OCI-LY3 (cell line): ENCODE measurements around the gene C20orf173.

Experiments used
- H2AFZ ChIP-seq: fragments of 200-600, 300-600 bp; shearing (Covaris generic); 2 replicates; pipeline ENCODE4 v1.6.0; 2014; ENCODE audit warnings: antibody characterized with exemption, low read depth, low read length
- H3K27ac ChIP-seq: fragments of 200-600, 300-600 bp; sonication (generic); 2 replicates; pipeline ENCODE4 v1.5.1; 2014; ENCODE audit warnings: mild to moderate bottlenecking, low read length, moderate library complexity, mixed read lengths
- H3K27me3 ChIP-seq: fragments of 200-600, 300-600 bp; sonication (generic); 2 replicates; pipeline ENCODE4 v1.6.1; 2014; ENCODE audit warnings: low read depth, low read length, mixed read lengths
- H3K36me3 ChIP-seq: fragments of 200-600, 300-600 bp; sonication (generic); replicated peaks from 2 replicates; pipeline ENCODE3; 2014; ENCODE audit warnings: low read depth, low read length, mixed read lengths
- H3K4me1 ChIP-seq: fragments of 300-600, 200-600 bp; sonication (generic); 2 replicates; pipeline ENCODE4 v1.6.1; 2014; ENCODE audit warnings: low read length, mixed read lengths
- H3K4me2 ChIP-seq: fragments of 200-600, 300-600 bp; sonication (generic); 2 replicates; pipeline ENCODE4 v1.6.1; 2014; ENCODE audit warnings: low read length, mixed read lengths
- H3K4me3 ChIP-seq: fragments of 300-600, 200-600 bp; sonication (generic); 2 replicates; pipeline ENCODE4 v1.5.1; 2014; ENCODE audit warnings: antibody characterized with exemption, mild to moderate bottlenecking, low read length, moderate library complexity
- H3K79me2 ChIP-seq: fragments of 300-600, 200-600 bp; shearing (Covaris generic); 2 replicates; pipeline ENCODE4 v1.6.1; 2014; ENCODE audit warnings: mild to moderate bottlenecking, low read length, mixed read lengths
- H3K9ac ChIP-seq: fragments of 300-600, 200-600 bp; shearing (Covaris generic); 2 replicates; pipeline ENCODE4 v1.6.0; 2014; ENCODE audit warnings: mild to moderate bottlenecking, low read length, moderate library complexity
- H3K9me3 ChIP-seq: fragments of 200-600, 300-600 bp; shearing (Covaris generic); 2 replicates; pipeline ENCODE4 v1.6.1; 2014; ENCODE audit warnings: low read length, mixed read lengths; ENCODE audit not compliant: insufficient read depth
- H4K20me1 ChIP-seq: fragments of 200-600, 300-600 bp; sonication (generic); 2 replicates; pipeline ENCODE4 v1.6.1; 2016; ENCODE audit warnings: low read length, mixed read lengths; ENCODE audit not compliant: insufficient read depth
- EZH2phosphoT487 ChIP-seq: fragments of 200-600 bp; shearing (Covaris generic); IDR thresholded peaks from 2 replicates; pipeline ENCODE4 v1.6.1; 2018; ENCODE audit warnings: antibody characterized with exemption, mixed run types, low read depth
- TF ChIP-seq, protein P1 (sequence below): fragments of 200-600, 300-600 bp; sonication (generic); IDR thresholded peaks from 2 replicates; pipeline ENCODE4 v1.5.1; 2014; ENCODE audit warnings: antibody characterized with exemption, low read length, low read depth

Gene C20orf173

GRCh38 chr20:35515341-35515740 is 14.1 kb downstream of the C20orf173 start:
- no peak overlapping the region for H3K4me3 ChIP-seq
- peaks cover 14% of the 10 kb centered on the region for H3K36me3 ChIP-seq
- no peak overlapping the region for H2AFZ ChIP-seq
- no peak overlapping the region for H3K4me2 ChIP-seq
- no peaks in the 10 kb centered on the region for H3K79me2 ChIP-seq
- no peaks in the 10 kb centered on the region for H3K27me3 ChIP-seq
- H3K9ac ChIP-seq: no peak overlapping the region
- no peak for TF ChIP-seq EZH2phosphoT487
- TF ChIP-seq, protein P1, sequence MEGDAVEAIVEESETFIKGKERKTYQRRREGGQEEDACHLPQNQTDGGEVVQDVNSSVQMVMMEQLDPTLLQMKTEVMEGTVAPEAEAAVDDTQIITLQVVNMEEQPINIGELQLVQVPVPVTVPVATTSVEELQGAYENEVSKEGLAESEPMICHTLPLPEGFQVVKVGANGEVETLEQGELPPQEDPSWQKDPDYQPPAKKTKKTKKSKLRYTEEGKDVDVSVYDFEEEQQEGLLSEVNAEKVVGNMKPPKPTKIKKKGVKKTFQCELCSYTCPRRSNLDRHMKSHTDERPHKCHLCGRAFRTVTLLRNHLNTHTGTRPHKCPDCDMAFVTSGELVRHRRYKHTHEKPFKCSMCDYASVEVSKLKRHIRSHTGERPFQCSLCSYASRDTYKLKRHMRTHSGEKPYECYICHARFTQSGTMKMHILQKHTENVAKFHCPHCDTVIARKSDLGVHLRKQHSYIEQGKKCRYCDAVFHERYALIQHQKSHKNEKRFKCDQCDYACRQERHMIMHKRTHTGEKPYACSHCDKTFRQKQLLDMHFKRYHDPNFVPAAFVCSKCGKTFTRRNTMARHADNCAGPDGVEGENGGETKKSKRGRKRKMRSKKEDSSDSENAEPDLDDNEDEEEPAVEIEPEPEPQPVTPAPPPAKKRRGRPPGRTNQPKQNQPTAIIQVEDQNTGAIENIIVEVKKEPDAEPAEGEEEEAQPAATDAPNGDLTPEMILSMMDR: no peak
- H3K27ac ChIP-seq: no peak overlapping the region
- no peaks in the 10 kb centered on the region for H4K20me1 ChIP-seq
- no peaks in the 10 kb centered on the region for H3K4me1 ChIP-seq
- no peaks in the 10 kb centered on the region for H3K9me3 ChIP-seq

GRCh38 chr20:35514371-35514932 is 15.0 kb downstream of the C20orf173 start:
- peaks cover 19% of the 10 kb centered on the region for H3K36me3 ChIP-seq
- H3K4me2 ChIP-seq: no peak overlapping the region
- no peak overlapping the region for H3K4me3 ChIP-seq
- H3K9ac ChIP-seq: no peak overlapping the region
- no peak overlapping the region for H3K27ac ChIP-seq
- no peak for TF ChIP-seq EZH2phosphoT487
- TF ChIP-seq, protein P1: no peak
- no peaks in the 10 kb centered on the region for H4K20me1 ChIP-seq
- no peaks in the 10 kb centered on the region for H3K9me3 ChIP-seq
- no peaks in the 10 kb centered on the region for H3K27me3 ChIP-seq
- no peaks in the 10 kb centered on the region for H3K79me2 ChIP-seq
- no peak overlapping the region for H2AFZ ChIP-seq
- no peaks in the 10 kb centered on the region for H3K4me1 ChIP-seq

- Histone ChIP-seq H3K79me2 (no peaks in the 10 kb centered on the region), H3K27me3 (no peaks in the 10 kb centered on the region), H3K36me3 (peaks cover 30% of the 10 kb centered on the region), H3K4me1 (no peaks in the 10 kb centered on the region), H4K20me1 (no peaks in the 10 kb centered on the region; the same call in 1 of the 2 replicates), H3K4me3 (no peak overlapping the region), H3K4me2 (no peak overlapping the region), H3K27ac (no peak overlapping the region), H3K9ac (no peak overlapping the region), H2AFZ (no peak overlapping the region), H3K9me3 (no peaks in the 10 kb centered on the region)
- TF ChIP-seq, protein P1: peak; percentile 85
- no peak for TF ChIP-seq EZH2phosphoT487
Measured at GRCh38 chr20:35511814-35512420, 17.5 kb downstream of the C20orf173 start.

DNA sequence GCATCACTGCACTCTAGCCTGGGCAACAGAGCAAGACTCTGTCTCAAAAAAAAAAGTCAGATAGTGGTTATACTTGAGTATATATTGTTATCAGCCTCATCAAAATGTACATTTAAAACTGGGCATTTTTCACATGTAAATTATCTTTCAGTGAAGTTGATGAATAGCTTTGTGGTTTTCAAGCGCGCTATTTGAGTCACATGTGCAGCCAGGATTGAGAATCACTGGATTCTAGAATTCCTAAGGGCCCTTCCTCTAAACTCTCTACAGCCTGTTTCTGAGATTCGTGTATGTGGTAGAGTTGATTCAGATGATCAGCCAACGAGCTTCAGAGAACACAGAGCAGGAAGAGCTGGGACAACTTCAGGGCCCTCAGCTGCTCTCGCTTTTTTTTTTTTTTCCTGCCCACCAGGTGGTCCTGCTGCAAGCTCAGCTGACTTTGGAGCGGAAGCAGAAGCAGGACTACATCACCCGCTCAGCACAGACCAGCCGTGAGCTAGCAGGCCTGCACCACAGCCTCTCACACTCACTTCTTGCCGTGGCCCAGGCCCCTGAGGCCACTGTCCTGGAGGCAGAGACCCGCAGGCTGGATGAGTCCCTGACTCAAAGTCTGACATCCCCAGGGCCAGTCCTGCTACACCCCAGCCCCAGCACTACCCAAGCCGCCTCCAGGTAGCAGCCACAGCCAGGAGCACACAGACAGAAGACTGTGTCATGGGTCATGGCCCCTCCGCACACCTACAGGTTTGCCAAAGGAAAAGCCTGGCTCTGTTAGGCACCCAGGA is 18.3 kb downstream of the C20orf173 start:
- H3K9ac ChIP-seq: no peak overlapping the region
- H3K36me3 ChIP-seq: peaks cover 36% of the 10 kb centered on the region
- no peaks in the 10 kb centered on the region; the same call in 1 of the 2 replicates for H4K20me1 ChIP-seq

More for the DNA sequence above, 18.3 kb downstream of the C20orf173 start:
- H3K27me3 ChIP-seq: no peaks in the 10 kb centered on the region
- no peak overlapping the region for H3K4me2 ChIP-seq
- TF ChIP-seq EZH2phosphoT487: no peak
- no peak overlapping the region for H2AFZ ChIP-seq
- H3K27ac ChIP-seq: no peak overlapping the region
- H3K9me3 ChIP-seq: no peaks in the 10 kb centered on the region
- no peak overlapping the region for H3K4me3 ChIP-seq
- no peaks in the 10 kb centered on the region for H3K79me2 ChIP-seq
- no peaks in the 10 kb centered on the region for H3K4me1 ChIP-seq
